HL-60 (cell line): ENCODE data around the gene GNG12.

ENCODE experiments used
- DNase-seq, 2 experiments: peaks; one replicate each; pipeline ENCODE4 v3.0.0-alpha.2; 2010 to 2020; ENCODE audit warnings: low read depth in 1 of 2, low spot score in 1 of 2
- H3K27ac ChIP-seq: fragments of 250-450 bp; sonication (Bioruptor Pico); replicated peaks from 2 replicates; pipeline ENCODE4 v1.5.1; 2020; ENCODE audit warnings: mild to moderate bottlenecking, moderate library complexity
- H3K27me3 ChIP-seq: fragments of 250-450 bp; sonication (Bioruptor Pico); 2 replicates; pipeline ENCODE4 v1.5.1; 2021; ENCODE audit warnings: mild to moderate bottlenecking, moderate library complexity; ENCODE audit not compliant: insufficient read depth, poor library complexity, severe bottlenecking
- H3K4me3 ChIP-seq: replicated peaks from 2 replicates; pipeline ENCODE4 v1.5.1; 2011; ENCODE audit warnings: mild to moderate bottlenecking, control low read depth, low read length; ENCODE audit not compliant: insufficient read depth
- GABPA ChIP-seq: IDR thresholded peaks from 2 replicates; pipeline ENCODE4 v1.6.1; 2012; ENCODE audit warnings: low read depth
- POLR2AphosphoS5 ChIP-seq: IDR thresholded peaks from 2 replicates; pipeline ENCODE4 v1.6.1; 2012; ENCODE audit warnings: low read depth
- SPI1 ChIP-seq: IDR thresholded peaks from 2 replicates; pipeline ENCODE4 v1.6.1; 2012; ENCODE audit warnings: low read depth, mild to moderate bottlenecking, borderline replicate concordance
- TF ChIP-seq, protein P1 (sequence below): IDR thresholded peaks from one replicate; pipeline ENCODE4 v1.5.1; 2011; ENCODE audit warnings: low read length, control low read depth, inconsistent platforms; ENCODE audit not compliant: insufficient read depth
- TF ChIP-seq, protein P2 (sequence below): IDR thresholded peaks from 2 replicates; pipeline ENCODE4 v1.6.1; 2012; ENCODE audit warnings: low read depth; ENCODE audit not compliant: insufficient replicate concordance

GNG12 gene

DNA sequence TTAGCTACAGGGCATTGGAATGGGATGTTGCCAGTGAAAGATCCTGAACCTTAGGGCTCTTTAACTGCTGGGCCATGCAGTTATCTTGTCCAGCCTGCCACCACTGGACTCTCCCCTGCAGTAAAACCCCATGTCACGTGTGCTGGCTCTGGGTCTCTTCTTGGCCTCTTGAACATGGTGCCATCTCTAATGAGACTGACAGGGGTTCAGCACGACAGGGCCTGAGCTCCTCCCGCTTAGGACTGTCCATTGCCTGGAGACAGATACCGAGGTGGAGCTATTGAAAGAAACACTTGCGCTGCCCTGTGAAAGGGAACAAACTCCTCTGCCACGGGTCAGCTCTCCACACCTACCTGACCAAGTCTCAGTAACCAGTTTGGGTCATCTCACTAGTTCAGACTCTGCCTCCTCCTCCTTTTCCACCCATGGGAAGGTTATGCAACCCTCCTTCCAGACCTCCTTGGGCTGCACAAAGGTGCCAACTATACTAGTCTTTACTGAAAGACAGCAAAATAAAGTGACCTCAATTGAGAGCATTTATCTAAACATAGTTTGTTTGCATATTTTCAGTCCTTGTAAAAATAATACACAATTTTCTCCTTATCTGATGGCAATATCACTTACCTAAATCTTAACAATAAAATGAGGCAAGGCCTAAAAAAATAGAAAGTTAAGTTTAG lies 66.0 kb downstream of the GNG12 start:
- no peak overlapping the region for H3K27ac ChIP-seq
- DNase-seq, result no peak
- H3K27me3 ChIP-seq, result peaks cover 23% of the 10 kb centered on the region
- no peak for TF ChIP-seq GABPA
- no peak for TF ChIP-seq SPI1
- no peak for TF ChIP-seq POLR2AphosphoS5
- TF ChIP-seq, protein P1, sequence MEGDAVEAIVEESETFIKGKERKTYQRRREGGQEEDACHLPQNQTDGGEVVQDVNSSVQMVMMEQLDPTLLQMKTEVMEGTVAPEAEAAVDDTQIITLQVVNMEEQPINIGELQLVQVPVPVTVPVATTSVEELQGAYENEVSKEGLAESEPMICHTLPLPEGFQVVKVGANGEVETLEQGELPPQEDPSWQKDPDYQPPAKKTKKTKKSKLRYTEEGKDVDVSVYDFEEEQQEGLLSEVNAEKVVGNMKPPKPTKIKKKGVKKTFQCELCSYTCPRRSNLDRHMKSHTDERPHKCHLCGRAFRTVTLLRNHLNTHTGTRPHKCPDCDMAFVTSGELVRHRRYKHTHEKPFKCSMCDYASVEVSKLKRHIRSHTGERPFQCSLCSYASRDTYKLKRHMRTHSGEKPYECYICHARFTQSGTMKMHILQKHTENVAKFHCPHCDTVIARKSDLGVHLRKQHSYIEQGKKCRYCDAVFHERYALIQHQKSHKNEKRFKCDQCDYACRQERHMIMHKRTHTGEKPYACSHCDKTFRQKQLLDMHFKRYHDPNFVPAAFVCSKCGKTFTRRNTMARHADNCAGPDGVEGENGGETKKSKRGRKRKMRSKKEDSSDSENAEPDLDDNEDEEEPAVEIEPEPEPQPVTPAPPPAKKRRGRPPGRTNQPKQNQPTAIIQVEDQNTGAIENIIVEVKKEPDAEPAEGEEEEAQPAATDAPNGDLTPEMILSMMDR, result no peak
- TF ChIP-seq, protein P2, sequence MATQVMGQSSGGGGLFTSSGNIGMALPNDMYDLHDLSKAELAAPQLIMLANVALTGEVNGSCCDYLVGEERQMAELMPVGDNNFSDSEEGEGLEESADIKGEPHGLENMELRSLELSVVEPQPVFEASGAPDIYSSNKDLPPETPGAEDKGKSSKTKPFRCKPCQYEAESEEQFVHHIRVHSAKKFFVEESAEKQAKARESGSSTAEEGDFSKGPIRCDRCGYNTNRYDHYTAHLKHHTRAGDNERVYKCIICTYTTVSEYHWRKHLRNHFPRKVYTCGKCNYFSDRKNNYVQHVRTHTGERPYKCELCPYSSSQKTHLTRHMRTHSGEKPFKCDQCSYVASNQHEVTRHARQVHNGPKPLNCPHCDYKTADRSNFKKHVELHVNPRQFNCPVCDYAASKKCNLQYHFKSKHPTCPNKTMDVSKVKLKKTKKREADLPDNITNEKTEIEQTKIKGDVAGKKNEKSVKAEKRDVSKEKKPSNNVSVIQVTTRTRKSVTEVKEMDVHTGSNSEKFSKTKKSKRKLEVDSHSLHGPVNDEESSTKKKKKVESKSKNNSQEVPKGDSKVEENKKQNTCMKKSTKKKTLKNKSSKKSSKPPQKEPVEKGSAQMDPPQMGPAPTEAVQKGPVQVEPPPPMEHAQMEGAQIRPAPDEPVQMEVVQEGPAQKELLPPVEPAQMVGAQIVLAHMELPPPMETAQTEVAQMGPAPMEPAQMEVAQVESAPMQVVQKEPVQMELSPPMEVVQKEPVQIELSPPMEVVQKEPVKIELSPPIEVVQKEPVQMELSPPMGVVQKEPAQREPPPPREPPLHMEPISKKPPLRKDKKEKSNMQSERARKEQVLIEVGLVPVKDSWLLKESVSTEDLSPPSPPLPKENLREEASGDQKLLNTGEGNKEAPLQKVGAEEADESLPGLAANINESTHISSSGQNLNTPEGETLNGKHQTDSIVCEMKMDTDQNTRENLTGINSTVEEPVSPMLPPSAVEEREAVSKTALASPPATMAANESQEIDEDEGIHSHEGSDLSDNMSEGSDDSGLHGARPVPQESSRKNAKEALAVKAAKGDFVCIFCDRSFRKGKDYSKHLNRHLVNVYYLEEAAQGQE, result no peak
- H3K4me3 ChIP-seq, result no peak overlapping the region

DNA sequence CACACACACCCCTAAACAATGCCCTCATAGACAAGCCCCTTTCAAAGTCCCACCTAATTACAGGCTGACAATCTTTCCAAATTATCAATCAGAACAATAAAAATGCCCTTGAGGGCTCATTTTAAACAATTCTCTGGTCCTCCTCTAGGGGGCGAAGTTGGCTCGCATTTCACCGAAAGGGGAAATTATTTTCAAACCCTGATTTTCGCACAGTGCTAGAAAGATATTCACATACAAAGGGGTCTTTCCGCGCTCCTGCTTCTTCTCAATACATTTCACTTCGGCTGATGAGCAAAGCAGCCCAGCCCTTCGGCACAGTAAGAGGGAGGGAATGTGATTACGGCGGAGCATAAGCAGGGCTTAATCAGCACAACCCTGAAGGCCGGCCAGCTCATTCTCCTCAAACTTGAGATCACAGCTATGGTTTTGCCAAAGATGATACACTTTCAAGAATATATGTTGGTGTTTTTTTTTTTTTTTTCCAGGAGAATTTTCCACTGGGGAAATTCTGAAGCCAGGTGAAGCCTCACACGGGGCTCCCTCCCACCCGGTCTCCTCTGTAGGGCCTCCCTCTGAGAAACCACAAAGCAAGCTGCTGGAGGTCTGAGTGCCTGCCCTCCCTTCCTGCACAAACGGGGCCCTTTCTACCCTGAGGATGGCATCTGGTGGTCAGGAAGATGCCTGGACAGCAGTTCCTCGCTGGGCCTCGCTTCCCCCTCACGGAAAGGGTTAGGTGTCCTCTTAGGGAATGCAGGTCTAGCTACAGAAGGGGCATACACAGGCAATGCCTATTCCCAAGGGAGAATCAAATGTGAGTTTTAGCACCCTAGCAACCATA lies 66.9 kb downstream of the GNG12 start:
- Histone ChIP-seq H3K27me3 (peaks cover 19% of the 10 kb centered on the region), H3K27ac (no peak overlapping the region), H3K4me3 (no peak overlapping the region)
- peak in 1 of 2 experiments; percentile 32 for DNase-seq
- TF ChIP-seq, protein P1, result peak; percentile 53
- TF ChIP-seq, protein P2, result no peak

DNA sequence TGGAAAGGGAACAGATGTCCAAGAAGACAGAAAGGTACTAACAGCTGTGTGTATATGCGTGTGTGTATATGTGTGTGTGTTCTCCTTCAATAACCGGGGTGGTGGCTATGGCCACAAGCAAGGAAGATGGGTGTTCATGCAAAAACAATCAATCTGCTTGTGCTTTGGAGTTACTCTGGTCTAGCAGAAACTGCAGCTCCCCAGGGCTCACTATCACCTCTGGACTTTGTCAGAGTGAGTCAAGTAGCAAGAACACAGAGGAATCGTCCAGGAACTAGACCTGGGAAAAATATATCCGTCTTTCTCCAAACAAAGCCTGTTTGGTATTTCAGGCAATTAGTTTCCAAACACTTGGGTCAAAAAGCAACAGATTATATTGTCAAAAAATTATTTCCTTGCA lies 68.6 kb downstream of the GNG12 start:
- H3K4me3 ChIP-seq, result no peak overlapping the region
- TF ChIP-seq, protein P1, result no peak
- TF ChIP-seq SPI1, result no peak
- no peak overlapping the region for H3K27ac ChIP-seq
- H3K27me3 ChIP-seq, result peaks cover 18% of the 10 kb centered on the region
- DNase-seq, result no peak
